ENCODE results near the gene DNAJA3.

DNAJA3 gene

DNA sequence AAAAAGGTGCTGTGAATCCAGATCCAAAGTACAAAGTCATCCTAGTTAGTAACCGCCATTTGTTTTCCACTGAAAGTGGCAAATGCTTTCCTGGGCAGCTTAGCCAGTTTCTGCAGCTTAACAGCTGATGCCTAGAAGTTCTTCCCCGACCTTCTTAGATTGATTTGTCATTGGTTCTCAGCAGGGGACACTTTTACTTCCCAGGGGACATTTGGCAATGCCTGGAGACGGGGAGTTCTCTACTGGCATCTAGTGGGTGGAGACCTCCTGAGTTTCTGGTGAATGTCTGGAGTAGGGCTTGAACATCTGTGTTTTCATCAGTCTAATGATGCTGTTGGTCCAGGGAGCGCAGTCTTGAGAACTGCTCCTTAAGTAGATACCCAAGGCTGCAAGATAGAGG lies 7.6 kb downstream of the DNAJA3 start:
- no peak for FAIRE-seq

DNA sequence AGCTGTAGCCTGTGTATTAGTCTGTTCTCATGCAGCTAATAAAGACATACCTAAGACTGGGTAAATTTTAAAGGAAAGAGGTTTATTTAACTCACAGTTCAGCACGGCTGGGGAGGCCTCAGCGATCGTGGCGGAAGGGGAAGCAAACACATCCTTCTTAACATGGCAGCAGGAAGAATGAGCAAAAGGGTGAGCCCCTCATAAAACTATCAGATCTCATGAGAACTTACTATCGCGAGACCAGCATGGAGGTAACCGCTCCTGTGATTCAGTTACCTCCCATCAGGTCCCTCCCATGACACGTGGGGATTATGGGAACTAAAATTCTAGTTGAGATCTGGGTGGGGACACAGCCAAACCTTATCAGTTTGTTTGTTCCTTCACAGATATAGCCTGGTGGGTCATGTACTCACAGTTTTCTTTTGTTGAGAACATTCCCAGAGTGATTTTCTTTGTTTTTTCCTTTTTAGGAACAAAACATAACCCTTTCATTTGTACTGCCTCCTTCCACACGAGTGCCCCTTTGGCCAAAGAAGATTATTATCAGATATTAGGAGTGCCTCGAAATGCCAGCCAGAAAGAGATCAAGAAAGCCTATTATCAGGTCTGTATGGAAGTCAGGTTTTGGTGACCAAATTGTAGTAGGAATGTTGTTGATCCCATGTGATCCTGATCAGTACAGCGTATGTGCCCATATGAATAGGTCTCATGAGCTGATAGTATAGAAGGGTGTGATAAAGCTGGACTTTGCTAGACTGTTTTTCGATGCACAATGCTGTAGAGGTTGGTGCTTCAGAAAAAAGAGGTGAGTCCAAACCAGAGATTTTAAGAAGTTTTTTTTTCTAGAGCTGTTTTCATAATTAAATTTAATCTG lies 8.5 kb downstream of the DNAJA3 start:
- FAIRE-seq (no peak), DNase-seq (ENCODE audit: low spot score) (no peak)

More for the DNA sequence above, 7.6 kb downstream of the DNAJA3 start:
- no peak for DNase-seq (ENCODE audit: low spot score)

DNA sequence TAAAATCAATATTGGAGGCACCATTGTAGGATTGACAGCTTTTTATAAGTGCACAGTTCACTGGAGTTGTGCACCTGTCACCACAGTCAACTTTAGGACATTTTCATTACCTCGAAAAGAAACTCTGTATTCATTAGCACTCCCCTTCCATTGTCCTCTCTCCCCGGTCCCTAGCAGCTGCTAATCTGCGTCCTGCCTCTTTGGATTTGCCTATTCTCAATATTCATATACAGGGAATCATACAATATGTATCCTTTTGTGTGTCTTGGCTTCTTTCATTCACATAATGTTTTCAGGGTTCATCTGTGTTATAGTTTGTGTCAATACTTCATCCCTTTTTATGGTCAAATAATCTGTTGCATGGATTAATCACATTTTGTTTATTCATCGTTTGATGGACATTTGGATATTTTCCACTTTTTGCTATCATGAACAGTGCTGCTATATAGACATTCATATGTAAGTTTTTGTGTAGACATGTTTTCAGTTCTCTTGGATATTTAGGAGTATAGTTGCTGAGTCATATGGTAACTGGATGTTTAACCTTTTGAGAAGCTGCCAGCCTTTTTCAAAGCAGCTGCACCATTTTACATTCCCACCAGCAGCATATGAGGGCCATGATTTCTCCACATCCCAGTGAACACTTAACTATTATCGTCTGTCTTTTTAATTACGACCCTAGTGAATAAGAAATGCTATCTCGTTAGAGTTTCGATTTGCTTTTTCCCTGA lies 9.8 kb downstream of the DNAJA3 start:
- no peak for DNase-seq (ENCODE audit: low spot score)
- no peak for FAIRE-seq

DNA sequence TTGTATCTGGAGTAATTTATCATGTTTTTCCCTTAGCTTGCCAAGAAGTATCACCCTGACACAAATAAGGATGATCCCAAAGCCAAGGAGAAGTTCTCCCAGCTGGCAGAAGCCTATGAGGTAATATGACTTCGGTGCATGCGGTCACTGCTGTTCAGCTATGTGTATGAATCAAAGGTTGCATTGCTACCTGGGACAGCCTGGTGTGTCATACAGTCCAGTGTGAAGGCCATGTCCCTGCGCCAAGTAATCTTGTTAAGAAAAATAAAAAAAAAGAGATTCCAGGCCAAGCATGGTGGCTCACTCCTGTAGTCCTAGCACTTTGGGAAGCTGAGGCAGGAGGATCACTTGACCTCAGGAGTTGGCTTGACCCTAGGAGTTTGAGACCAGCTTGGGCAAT lies 11.7 kb downstream of the DNAJA3 start:
- DNase-seq (ENCODE audit: low spot score), result no peak
- no peak for FAIRE-seq

DNA sequence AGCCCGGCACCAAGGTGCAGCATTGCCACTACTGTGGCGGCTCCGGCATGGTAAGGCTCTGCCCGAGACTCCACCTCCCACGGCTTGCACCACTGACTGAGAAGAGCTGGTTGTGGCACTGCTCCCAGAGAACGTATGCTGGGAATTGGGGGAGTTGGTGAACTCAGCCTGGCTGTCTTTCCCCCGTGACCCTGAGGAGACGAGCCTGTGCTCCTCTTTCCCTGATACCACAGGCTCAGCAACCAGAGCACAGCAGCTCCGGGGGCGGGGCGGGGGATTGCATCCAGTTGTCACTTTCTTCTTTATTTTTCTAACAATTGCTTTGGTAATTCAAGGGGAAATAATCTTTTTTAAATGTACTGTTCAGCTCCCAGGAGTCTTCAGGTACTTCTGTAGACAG lies 16.7 kb downstream of the DNAJA3 start:
- DNase-seq (ENCODE audit: low spot score), result no peak
- FAIRE-seq, result no peak

DNA sequence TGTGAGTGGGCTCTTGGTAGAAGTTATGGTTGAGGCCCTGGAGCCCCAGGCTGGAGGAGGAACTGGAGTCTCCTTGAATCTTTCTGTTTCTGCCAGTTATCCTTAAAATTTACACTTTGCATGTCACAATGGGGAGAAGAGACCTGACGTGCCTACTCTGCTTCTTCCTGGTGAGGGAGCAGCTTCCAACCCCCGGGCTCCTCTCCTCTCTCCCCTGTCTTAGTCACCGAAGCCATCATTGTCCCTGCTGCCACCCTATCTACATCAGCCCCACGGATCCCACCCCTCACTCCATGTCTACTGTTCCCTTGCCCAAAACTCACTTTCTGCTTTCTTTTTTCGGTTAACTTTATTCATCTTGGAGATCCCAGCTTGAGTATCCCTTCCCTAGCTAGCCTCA lies 17.6 kb downstream of the DNAJA3 start:
- DNase-seq (ENCODE audit: low spot score) (no peak), FAIRE-seq (no peak)

DNA sequence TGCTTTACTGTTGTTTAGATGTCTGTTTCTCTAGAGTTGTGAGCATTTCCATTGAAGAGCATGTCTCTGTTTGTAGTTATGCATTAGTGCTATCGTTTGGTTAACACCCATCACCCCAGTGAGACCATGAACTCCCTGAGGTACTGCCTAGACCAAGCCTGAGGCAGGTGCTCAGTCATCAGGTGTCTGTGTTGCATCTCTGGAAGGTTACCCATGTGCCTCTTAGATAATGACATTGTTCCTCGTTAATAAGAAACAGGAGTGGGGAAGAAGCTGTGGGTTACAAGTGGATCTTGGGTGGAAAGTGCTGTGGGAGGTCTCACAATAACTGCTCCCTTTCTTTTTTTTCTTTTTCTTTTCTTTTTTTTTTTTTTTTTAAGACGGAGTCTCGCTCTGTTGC lies 18.3 kb downstream of the DNAJA3 start:
- DNase-seq (ENCODE audit: low spot score) (no peak), FAIRE-seq (no peak)

DNA sequence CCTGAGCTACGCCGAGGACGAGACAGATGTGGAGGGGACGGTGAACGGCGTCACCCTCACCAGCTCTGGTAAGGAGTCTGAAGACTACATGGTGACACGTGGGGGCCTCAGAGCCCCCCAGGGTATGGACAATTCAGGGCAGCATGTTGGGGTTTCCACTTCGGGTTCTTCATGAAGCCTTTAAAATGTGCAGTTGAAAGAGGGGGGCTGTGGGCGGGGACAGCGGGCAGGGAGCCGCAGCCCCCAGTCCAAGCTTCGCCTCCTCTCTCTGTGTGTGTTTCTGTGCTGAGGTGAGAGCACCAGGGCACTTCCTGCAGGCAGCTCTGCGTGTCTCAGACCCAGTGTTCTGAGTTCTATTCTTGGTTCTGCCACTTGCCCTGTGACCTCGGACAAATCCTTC lies 24.8 kb downstream of the DNAJA3 start:
- no peak for DNase-seq (ENCODE audit: low spot score)
- FAIRE-seq, result no peak

DNA sequence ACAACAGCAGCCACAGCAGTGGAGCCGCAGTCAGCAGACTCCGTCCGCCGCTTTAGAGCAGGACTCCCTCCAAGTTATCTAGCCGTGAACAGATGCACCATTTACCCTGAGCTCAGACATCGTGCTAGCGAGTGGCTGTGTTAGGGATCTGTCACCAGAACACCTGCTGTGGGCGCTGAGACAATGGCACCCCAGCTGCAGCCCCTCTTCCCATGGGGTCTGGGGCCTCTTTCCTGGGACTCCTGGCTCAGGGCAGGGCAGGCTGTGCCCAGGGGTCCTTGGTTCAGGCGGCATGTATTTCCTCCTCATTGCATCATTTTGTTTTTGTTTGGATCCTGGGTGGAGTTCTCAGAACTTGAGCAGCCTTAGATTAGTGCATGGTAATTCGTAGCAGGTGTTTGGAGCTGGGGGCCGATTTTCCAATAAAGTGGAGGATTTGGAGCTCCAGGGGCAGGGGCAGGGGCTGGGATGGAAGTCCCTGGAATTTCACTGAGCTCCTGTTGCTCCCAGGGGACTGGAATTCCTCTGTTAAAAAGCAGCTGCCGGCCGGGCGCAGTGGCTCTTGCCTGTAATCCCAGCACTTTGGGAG lies 25.4 kb downstream of the DNAJA3 start:
- DNase-seq (ENCODE audit: low spot score) (no peak), FAIRE-seq (no peak)

DNA sequence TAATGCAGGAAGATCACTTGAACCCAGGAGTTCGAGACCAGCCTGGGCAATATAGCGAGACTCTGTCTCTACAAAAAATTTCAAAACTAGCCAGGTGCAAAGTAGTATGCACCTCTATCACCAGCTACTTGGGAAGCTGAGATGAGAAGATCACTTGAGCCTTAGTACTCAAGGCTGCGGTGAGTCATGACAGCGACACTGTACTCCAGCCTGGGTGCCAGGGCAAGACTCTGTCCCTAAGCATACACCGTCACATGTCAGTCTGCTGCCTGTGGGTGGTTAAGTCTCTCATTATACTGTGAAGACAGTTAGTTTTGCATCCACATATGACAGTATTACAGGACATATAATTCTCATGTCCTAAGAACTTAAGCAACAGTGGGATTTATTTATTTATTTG lies 27.0 kb downstream of the DNAJA3 start:
- FAIRE-seq (no peak), DNase-seq (ENCODE audit: low spot score) (no peak)

DNA sequence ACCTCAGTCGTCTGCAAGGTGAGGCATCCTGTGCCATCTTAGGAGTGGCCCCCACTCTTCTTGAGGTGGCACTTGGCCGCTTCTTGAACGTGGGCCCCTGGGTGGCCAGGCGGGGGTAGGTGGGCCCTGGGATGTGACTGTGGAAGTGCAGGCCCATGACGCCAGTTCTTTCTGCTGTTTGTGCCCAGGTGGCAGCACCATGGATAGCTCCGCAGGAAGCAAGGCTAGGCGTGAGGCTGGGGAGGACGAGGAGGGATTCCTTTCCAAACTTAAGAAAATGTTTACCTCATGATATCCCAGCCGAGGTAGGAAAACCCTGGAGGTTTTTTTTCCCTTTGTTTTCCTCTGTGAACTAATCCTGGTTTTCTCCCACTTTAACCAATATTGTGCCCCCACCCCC lies 29.0 kb downstream of the DNAJA3 start:
- no peak for FAIRE-seq
- no peak for DNase-seq (ENCODE audit: low spot score)

DNA sequence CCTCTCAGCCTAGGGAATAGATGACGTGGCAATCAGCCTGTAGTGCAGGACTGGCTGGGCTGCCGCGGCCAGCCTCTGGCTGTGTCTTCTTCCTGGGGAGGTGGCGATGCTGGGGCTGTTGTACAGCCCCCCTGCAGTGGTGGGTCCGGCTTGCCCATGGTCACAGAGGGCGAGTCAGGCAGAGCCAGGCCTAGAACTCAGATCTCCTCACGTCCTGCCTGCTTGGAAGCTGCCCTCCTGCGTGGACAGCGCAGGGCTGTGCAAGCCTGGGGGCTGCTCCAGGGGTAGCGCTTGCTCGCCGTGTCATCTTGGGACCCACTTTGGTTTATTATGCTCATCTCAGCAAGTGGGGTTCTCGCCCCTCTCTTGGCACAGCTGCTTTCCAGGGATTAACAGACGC lies 29.4 kb downstream of the DNAJA3 start:
- DNase-seq (ENCODE audit: low spot score) (no peak), FAIRE-seq (no peak)

DNA sequence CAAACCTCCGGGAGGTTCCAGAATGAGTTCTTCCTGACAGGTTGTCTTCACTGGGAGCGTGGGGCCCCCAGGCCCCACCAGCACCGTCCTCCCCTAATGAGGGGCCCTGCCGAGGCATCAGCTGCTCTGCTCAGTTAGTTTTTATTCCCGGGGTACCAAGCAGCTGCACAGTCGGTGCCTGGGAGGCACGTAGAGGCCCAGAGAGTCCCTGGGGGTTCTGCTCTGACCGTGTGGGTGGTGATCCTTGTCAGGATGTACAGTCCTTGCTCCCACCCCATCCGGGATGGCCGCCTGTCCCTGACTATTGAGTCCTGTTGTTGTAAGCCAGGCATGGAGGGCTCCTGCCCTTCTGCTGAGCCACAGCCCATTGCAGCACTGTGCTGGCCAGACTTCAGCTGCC lies 30.3 kb downstream of the DNAJA3 start:
- FAIRE-seq (no peak), DNase-seq (ENCODE audit: low spot score) (no peak)

DNA sequence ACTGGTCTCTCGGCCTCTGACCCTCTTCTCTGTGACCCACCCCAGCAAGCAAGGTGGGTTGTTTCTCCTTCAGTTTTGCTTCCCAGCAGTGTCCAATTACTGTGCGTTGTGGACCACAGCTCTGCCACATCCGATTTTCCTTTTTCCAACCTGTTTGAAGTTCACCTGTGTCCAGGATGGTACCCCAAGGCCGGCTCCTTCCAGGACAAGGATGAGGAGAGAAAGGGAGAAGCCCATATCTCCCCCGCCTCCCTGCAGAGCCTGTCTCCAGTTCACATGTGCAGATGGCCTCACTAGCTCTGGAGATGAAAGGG lies 35.2 kb downstream of the DNAJA3 start:
- FAIRE-seq (no peak), DNase-seq (ENCODE audit: low spot score) (no peak)

DNA sequence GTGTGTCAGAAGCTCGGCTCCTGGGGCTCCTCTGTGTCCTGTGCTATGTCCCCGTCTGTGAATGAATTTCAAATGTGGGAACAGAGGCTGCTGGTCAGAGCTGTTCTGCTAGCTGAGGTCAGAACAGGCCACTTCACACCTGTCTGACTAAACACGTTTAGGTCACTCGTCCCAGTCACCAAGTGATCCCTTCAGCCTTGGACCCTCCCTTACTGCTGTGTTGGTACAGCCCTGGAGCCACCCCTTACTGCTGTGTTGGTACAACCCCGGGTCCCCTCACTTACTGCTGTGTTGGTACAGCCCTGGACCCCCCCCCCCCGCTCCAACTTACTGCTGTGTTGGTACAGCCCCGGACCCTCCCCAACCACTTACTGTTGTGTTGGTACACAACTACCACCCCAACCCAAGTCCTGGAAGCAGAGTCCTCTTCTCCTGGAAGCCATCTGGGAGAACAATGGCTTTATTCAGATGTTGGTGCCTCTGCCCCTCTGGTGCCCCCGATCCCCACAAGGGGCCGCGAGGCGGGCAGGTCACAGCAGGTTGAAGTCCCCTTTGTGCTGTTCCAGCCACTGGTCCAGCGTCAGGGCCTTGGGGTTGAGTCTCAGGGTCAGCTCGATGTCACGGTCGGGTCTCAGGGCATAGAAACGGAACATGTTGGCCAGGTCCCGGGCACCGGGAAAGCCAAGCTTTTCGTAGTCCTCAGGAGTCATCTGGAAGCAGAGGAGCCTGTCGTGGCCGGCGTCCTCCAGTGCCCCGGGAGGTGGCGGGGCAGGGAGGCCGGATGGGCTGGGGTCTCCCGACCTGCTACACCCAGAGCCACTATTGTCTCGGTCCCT lies 35.8 kb downstream of the DNAJA3 start:
- no peak for FAIRE-seq
- no peak for DNase-seq (ENCODE audit: low spot score)

DNA sequence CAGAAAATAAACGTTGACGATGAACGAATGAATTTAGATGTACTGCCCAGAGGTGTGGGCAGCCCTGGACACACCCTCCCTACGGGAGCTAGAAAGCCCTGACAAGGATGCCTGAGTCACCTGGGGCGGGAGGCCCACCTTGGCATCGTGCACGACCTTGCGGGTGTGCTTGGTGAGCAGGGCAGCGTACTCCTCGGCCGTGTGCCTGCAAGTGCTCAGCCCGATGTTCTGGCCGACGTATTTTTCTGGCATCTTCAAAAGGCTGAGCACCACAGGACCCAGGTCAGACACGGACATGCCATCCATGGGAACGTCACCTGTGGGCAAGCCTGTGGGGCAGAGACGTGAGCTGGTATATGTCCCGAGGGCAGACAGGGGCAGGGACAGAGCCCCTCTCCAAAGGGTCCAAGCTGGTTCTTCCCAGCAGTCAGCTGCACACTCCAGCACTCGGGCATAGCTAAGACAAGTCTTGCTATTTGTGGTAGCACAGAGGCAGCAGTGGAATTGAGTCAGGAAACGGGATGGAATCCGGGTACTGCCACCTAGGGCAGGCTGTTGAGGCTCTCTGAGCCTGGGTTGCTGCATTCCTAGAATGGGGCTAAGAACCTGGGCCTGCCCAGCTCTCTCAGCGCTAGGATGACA lies 38.0 kb downstream of the DNAJA3 start:
- DNase-seq (ENCODE audit: low spot score) (no peak), FAIRE-seq (no peak)

DNA sequence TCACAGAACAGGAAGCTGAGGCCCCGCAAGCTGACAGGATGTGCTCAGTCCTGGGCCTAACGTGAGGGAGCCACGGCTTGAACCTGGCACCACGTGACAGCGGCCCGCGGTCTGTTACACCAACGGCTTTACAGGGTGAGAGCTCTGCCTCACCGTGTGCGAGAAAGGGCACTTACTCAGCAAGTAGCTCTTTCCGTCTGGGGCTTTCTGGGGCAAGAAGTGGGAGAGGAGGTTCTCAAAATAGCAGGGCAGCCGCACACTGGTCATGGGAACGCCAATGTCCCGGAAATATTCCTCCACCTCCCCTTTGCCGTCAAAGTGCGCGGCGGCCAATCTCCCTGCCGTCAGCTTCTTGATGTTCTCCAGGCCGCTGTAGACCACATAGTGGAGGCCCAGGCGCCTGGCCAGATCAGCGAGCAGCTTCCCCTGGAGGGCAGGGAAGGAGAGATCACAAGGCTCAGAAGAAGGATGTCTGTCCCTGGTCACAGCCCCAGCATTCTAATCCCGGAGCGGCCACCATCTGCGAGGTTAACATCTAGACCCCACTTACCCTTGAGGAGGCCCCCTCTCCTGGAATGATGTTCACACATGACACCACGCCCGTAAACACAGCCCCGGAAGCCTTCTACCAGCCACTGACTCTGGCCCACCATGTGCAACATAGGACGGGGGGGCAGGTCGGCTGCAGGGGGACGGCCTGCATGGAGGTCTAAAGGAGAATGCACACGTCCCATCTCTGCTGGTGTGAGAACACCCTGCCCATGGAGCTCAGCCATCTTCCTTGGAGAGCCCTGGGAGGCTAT lies 40.5 kb downstream of the DNAJA3 start:
- DNase-seq (ENCODE audit: low spot score) (no peak), FAIRE-seq (no peak)

DNA sequence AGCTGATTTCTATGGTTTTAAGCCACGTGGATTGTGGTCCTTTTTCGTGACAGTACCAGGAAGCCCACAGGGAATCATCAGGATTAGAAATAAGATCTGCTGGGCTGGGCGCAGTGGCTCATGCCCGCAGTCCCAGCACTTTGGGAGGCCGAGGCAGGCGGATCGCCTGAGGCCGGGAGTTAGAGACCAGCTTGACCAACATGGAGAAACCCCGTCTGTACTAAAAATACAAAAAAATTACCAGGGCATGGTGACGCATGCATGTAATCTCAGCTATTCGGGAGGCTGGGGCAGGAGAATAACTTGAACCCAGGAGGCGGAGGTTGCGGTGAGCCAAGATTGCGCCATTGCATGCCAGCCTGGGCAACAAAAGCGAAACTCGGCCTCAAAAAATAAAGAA lies 42.2 kb downstream of the DNAJA3 start:
- DNase-seq (ENCODE audit: low spot score) (no peak), FAIRE-seq (no peak)

DNA sequence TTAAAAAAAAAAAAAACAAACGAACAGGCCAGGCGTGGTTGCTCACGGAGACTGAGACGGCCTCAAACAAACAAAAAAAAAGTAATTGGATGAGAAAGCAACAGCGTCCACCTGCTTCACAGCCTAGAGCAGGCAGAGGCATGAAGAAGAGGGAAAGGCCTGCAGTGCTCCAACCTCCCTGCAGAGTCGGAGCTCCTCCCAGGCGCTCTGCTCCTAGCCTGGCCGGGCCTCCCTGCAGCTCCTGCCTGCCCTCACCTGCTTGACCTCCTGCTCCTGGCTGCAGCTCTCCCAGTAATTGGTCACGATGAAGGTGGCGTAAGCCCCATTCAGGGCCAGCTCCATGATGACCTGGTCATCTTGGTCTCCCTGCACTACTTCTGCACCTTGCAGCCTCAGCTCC lies 43.3 kb downstream of the DNAJA3 start:
- DNase-seq (ENCODE audit: low spot score) (no peak), FAIRE-seq (no peak)

DNA sequence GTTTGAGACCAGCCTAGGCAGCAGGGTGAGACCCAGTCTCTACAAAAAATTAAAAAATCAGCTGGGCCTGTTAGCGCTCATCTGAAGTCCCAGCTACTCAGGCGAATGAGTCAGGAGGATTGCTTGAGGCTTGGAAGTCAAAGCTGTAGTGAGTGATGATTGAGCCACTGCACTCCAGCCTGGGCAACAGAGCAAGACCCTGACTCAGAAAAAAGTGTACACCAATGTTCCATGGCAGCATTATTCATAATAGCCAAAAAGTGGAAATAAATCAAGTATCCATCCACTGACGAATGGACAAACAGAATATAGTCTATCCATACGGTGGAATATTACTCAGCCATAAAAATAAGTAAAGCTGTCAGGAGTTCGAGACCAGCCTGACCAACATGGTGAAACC lies 46.2 kb downstream of the DNAJA3 start:
- no peak for FAIRE-seq
- no peak for DNase-seq (ENCODE audit: low spot score)

DNA sequence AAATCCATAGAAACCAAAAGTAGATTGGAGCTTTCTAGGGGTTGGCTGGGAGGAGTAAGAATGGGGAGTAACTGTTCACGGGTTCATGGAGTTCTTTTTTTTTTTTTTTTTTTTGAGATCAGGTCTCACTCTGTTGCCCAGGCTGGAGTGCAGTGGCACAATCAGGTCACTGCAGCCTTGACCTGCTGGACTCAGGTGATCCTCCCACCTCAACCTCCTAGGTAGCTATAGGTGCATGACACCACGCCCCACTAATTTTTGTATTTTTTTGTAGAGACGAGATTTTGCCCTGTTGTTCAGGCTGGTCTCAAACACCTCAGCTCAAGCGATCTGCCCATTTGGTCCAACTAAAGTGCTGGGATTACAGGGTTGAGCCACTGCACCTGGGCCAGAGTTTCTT lies 47.2 kb downstream of the DNAJA3 start:
- FAIRE-seq (no peak), DNase-seq (ENCODE audit: low spot score) (no peak)

Measured in RCC 7860 (cell line).